Subcutaneous adipose tissue (tissue), 4 donors: ENCODE data around the gene JAK3. TPM values are rescaled to one million over a fixed set of nuclear protein-coding genes. Genes with fewer than 3 reads are reported as not detected.

Experiments
- total RNA-seq, 4 donors: library from RNA; depleted of rRNA; stranded (reverse); fragments of >200 nt; gene quantifications; one replicate each; pipeline ENCODE4 v1.1.0, GENCODE V29; 2016
- TF ChIP-seq, protein P1 (sequence below): fragments of 450-650 bp; IDR thresholded peaks from one replicate; pipeline ENCODE4 v1.5.1; 2016; ENCODE audit warnings: low read depth, mild to moderate bottlenecking, control low read depth, antibody characterized with exemption, moderate library complexity

The JAK3 gene
- total RNA-seq, 4 donors from 2014 or later: 2.3 to 5.1 (median 3.9) TPM

DNA sequence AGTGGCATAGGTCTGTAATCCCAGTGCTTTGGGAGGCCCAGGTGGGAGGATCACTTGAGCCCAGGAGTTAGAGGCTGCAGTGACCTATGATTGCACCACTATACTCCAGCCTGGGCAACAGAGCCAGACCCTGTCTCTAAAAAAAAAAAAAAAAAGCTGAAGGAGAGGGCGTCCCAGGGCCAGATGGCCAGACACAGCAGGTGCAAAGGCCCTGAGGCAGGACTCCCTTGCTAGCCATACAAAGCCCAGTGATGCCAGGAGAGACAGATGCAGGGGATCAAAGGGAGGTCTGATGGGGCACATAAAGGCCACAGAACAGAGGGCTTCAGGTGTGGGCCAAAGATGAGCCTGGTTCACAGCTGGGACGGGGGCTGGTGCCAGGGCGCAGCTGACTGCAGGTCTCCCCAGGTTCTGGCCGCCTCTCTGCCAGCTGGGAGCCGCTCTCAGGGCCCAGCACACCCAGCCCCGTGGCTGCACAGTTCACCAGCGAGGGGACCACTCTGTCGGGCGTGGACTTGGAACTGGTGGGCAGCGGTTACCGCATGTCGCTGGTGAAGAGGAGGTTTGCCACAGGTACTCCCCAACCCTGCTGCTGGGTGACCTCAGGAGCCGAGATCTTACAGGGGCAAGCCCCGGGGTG lies 60.4 kb downstream of the JAK3 start:
- TF ChIP-seq, protein P1, sequence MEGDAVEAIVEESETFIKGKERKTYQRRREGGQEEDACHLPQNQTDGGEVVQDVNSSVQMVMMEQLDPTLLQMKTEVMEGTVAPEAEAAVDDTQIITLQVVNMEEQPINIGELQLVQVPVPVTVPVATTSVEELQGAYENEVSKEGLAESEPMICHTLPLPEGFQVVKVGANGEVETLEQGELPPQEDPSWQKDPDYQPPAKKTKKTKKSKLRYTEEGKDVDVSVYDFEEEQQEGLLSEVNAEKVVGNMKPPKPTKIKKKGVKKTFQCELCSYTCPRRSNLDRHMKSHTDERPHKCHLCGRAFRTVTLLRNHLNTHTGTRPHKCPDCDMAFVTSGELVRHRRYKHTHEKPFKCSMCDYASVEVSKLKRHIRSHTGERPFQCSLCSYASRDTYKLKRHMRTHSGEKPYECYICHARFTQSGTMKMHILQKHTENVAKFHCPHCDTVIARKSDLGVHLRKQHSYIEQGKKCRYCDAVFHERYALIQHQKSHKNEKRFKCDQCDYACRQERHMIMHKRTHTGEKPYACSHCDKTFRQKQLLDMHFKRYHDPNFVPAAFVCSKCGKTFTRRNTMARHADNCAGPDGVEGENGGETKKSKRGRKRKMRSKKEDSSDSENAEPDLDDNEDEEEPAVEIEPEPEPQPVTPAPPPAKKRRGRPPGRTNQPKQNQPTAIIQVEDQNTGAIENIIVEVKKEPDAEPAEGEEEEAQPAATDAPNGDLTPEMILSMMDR: no peak

DNA sequence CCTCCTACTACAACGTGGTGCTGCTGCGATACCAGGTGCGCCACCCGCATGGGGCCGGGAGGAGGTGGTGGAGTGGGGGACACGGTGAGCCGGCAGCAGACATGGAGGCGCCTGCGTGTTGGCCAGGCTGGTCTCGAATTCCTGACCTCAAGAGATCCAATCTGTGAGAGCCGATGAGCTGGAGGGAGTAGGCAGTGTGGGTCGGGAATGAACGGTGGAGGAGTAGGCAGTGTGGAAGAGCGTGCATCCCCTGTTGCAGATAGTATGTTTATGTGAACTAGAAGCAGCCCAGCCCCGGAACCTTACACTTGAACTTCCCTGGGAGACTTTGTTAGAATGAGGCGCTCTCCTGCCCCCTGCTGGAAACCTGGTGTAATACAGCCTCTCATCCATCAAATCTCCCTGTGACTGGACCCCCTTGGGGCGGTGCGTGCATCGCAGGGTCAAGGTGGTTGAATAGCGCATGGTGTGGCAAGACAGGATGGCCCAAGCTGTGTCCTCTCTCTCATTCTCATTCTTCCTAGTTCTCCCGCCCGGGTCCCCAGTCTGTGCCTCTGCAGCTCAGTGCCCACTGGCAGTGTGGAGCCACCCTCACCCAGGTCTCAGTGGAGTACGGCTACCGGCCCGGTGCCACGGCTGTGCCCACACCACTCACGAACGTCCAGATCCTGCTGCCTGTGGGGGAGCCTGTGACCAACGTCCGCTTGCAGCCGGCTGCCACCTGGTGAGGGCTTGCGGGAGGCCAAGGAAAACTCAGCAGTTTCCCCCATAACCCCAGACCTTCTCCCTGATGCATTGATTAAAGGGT lies 63.4 kb downstream of the JAK3 start:
- TF ChIP-seq, protein P1: no peak

DNA sequence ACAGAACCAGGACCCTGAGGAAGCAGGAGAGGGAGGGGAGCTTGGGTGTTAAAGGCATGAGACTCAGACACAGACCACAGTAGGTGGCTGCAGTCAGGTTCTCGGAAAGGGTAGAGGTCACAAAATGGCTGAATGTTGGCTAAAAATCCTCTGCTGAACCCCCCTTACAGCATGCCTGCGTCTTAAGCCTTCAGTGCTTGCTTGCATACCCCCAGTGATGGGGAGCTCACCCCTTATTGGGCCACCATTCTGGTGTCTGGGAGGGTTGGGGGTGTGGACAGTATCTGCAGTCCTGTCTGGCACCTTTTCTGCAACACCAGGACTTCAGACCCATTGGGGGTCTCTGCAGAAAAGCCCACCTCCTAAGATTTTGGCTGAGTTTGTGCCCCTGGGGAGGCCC lies 67.0 kb downstream of the JAK3 start:
- TF ChIP-seq, protein P1: no peak

DNA sequence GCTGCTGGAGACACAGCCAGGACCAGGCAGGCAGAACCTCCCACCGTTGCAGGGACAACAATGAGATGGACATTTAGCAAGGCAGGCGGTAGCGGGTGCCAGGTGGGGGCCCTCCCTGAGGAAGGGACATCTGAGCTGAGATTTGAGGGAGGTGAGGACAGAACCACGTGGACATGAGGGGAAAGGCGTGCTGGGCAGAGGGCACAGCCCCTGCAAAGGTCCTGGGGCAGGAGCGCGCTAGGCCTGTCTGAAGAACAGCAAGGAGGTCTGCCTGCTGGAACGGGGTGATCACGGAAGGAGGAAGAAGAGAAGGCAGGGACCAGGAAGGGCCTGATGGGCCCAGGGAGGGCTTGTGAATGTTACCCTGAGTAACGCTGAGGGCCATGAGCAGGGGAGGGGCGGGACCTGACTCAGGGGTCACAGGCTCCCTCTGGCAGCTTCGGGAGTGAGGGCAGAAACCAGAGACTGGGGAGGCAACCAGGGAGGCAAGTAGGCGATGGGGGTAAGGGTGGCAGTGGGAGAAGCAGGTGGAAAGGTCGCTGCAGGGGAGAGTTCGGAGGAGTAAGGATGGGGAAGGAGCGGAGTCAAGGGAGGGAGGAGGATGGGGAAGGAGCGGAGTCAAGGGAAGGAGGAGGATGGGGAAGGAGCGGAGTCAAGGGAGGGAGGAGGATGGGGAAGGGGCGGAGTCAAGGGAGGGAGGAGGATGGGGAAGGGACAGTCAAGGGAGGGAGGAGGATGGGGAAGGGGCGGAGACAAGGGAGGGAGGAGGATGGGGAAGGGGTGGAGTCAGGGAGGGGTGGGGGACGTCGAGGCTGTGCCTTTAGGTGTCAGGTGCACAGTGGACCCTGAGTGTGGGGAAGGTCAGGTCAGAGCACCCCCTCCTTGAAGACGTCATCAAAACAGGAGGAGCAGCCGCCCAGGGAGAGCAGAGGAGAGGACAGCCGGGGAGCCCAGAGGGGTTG lies 68.5 kb downstream of the JAK3 start:
- TF ChIP-seq, protein P1: no peak

DNA sequence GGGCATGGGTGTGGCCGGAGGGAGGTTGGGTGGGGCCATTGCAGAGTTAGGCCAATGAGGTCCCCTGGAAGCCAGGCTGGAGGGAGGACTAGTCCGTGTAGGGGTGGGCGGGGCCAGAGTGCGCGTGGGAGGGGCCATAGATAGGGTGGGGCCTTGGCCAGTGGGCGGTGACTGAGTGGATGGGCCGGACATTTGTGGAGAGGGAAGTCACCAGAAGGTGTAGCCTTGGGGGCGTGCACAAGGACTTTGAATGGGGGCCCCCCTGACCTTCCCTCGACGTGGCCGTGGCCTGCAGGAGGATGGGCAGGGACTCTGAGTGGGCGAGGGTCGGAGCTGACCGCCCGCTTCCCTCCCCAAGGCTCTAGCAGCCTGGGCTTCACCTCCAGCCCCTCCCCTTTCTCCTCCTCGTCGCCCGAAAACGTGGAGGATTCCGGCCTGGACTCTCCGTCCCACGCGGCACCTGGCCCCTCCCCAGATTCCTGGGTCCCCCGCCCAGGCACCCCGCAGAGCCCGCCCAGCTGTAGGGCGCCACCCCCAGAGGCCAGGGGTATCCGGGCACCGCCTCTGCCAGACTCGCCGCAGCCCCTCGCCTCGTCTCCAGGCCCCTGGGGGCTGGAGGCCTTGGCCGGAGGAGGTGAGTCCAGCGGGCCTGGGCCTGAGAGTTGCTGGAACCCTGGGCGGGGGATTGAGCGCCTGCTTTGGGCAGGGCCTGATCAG lies 69.4 kb downstream of the JAK3 start:
- TF ChIP-seq, protein P1: no peak

DNA sequence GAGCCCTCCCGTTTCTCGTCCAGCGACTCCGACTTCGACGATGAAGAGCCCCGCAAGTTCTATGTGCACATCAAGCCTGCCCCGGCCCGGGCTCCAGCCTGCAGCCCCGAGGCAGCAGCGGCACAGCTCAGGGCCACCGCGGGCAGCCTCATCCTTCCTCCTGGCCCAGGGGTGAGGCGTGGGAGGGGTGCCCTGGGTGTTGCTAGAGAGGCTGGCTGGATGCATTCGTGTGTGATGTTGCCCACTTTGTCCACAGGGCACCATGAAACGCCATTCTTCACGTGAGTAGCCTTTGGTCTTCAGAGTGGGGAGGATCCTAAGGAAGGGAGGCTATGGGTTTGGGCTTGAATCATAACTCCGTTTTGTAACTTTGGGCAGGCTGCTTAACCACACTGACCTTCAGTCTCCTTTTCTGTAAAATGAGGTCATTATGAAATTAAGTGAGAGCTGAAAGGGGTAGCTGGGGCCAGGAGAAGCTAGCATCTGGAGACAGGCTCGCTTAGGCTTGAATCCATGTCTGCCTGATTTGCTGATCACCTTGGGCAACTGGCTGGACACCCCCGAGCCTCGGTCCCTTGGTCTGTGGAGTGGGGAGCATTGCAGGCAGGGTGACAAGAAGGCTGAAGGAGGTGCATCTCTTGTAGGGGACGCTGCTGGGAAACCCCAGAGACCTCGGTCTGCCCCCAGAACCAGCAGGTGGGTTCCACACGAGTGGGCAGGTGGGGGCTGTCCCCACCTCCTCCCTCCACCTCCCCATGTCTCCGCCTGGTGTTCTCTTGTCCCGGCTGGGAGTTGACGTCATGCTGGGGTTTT lies 71.6 kb downstream of the JAK3 start:
- TF ChIP-seq, protein P1: no peak
